HG03108 (cell line): ENCODE results near the gene IGF1R.

ENCODE experiments used
- ATAC-seq: cut with Tn5 transposase; IDR thresholded peaks from one replicate; pipeline ENCODE4 v1.9.1; 2021; ENCODE audit warnings: moderate library complexity; ENCODE audit not compliant: unreplicated experiment

IGF1R gene

DNA sequence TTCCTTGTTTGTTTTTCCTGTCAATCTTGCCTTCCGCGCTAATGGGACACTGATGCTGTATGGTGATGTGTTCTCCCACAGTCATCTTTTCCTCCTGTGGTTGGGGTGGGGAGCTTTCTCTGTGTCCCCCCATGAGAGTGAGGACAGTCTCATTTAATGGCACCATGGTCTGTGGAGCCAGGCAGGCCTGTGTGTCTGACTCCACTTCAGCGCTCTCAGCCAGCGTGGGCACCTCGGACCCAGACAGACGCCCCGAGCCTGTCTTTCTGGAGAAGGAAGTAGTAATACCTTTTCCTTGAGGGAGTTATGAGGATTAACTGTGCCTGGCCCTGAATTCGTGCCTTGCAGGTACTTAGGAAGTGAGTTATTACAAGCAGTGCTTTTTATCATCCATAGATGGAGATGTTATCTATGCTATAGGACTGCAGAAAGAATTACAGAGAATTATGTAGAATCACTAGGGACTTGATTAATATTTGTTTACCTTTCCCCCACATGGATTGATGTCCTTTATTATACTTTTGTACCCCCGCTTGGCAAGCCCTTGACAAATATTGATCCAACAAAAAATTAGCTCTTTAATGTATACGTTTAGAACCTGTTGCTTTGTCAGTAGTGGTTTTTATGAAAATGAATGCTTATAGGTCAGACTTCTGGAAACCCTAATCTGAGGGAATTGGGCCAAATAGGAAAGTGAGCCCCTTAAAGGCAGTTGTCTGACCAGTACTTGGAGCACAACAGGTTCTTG lies 206.9 kb downstream of the IGF1R start:
- ATAC-seq, result no peak

DNA sequence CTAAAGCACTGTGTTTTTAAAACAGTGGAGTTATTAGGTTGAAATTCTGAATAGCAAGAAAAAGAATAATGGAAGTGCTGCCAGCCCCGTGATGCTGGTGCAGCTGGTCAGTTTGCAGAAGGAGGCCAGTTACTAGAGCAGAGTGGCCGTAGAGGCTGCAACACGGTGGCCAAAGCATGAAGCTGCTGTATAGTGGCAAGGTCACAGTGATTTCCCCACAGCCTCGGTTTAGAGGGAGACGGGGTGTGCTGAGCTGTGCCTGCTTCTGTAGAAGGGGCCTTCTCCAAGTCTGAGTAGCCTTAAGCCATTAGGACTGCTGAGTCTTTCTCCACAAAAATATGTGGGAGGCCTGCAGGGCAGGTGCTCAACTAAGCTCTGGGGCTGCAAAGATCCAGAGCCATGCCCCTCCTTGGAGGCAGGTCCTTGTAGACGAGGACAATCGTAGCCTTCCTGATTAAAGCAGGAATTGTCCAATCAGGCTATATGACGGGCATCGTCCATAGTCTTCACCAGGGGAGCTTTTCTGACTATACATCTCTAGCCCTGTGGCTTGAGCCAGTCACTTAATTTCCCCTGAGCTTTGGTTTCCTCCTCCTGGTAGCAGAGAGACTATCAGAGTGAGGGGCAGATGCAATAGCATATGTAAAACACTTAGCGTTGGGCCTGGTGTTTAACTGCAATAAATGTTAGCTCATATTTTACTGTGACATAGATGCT lies 207.6 kb downstream of the IGF1R start:
- ATAC-seq, result no peak

DNA sequence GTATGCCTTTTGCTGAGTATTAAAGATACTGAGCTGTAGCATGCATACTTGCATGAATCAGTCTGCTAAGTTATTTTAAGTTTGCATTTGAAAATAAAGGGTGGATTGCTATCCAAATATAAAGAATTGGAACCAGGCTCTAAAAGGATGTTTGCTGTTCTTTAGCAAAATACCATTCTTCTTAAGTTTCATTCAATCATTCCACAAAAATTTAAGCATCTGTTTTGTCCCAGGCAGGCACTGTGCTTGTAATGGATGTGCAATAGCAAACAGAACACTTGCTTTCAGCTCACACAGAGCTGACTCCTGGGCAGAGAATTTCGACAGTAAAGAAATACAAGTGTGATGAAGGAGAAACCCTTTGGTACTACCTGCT lies 208.2 kb downstream of the IGF1R start:
- no peak for ATAC-seq

DNA sequence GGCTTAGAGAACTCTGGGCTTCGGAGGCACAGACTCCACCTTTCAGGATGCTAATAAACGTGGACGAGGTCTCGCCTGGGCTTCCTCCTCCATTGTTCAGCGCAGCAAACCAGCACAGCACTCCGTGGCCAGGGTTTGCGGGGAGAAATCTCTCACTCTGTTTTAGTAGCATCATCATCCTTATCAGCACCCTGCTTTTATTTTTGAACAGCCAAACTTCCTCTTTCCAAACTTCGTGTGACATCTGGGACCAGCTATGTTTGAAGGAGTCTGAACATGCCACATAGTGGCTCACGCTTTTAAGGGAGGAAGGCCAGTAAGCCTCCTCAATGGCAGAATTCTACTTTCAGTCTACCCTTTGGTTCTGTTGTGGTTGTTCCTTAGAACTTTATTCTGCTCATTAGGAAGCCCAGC lies 210.3 kb downstream of the IGF1R start:
- ATAC-seq, result no peak

DNA sequence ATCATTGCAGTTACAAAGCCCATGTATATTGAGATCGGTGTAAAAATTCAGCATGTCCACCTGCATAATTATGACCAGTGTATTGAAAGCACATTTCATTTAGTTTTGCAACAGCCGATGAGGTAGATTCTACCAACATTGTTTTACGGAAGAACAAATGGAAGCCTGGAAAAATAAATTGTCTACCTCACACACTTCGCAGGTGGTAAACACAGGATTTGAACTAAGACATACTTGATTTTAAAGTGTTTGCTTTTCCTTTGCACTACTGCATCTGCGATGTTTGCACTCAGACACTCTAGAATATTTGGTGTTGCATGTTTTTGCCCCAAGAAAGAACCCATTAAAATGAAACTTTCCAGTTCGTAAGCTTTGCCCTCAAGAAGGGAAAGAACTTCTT lies 210.8 kb downstream of the IGF1R start:
- ATAC-seq, result no peak

DNA sequence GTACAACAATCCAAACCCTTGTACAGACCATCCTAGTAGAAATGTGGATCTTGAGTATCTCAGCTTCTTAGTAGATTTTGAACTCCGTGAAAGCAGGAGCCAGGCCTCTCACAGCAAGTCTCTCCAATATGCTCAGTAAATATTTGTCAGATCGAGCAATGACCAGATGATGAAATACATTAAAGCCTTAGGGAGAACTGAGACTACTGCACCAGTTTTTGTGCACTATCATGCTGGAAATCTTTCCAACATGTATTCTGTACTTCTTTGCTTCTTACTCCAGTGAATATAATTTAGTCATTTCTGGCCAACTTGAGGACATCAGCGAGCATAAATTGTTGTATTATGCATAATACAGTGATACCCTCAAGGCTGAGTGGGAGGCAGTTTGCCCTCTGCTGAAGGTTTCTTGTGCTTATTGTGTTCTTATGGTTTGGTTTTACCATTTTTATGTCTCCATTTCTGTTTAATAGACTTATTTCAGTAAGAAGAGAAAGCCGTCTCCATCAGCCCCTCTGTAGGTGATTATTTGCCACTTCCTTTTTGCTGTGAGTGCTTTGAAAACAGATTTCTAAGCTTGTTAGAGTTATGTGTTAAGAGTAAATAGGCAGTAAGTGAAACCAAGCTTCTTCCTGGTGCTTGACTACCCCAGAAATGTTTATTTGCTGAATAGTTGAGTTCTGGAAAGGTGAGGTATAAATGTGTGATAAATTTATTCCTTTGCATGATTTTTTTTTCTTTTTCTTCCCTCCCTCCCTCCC lies 212.1 kb downstream of the IGF1R start:
- ATAC-seq, result no peak

DNA sequence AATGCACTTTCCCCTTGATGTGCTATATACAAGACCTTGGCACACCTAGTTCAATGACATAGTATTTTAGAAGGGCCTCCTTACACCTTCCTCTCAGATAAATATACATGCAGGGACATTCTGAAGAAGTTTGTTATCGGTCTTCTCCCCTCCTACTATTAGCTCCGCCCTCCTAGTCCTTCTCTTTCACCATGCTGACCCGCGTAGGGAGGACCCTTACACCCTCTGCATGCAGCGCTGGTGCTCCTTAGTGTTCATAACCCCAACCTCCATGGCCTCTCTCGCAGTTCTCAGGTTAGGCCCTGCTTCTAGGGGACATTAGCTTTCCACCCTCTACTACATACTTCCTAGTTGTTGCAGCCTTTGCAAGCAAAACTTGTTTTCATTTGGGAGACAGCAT lies 212.8 kb downstream of the IGF1R start:
- no peak for ATAC-seq

DNA sequence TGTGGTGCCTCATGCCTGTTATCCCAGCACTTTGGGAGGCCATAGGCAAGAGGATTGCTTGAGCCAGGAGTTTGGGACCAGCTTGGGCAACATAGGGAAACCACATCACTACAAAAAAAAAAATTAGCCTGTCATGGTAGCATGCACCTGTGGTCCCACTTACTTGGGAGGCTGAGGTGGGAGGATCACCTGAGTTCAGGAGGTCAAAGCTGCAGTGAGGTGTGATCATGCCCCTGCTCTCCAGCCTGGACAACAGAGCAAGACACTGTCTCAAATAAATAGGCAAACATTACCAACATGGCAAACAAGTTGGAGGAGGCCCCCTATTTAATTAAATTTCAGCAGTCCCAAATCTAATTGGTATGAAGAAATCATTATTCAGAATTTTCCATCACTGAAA lies 215.6 kb downstream of the IGF1R start:
- no peak for ATAC-seq

DNA sequence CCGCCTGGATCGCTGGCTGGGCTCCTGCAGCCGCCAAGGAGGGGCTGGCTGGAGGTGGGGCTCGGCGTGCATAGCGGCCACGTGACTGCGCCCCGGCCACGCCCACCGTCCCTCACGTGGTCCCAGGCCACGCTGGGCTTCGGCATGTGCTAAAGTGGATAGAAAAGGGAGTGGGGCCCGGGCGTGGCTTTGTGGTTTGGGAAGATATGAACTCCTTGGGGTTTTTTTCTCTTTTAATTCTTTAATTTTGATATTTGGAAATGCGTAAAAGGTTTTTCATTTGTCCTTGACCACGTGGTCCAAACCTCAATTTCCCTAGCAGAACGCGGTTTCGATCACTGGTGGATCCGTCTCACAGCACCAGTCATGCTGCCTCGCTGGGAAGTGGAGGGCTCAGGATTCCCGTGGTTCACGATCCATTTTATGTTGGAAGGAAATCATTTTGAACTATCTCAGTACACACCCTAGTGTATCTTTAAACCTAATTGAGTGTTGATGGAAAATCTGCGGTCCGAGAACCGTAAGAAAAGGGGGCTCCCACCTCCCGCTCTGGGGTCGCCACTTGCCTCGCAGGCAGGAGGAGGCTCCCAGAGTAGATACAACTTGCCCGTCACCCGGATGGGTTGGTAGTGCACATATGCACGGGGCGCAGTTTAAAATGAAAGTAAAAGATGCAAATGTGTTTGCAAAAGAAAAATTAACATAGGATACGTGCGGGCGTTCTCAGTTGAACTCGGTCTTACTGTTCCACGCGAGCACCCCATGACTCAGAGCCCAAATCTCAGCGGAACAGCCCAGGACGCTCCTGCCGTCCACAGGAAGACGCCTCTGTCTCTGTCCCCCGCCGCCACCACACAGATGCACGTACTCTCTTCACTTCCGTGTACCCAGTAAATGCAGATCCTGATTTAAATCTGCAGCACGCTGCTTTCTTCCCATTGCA lies 217.3 kb downstream of the IGF1R start:
- peak; percentile 87 for ATAC-seq

DNA sequence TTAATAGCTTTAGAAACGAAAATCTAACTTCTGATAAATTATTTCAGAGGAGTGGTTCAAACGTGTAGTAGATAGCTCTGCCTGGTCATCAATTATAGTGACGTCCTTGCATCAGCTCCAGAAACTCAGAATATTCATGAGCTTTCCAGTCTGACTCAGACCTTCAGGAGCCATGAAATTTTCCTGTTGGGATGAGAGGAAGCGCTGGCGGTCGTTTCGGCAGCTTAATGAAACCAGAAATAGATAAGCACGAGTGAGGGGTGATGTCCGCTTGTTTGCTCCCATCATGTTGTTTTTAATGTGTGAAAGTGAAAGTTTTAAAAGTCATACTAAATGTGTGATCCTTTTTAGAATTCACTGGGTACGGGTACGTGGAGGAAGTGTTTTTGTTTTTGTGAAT lies 218.2 kb downstream of the IGF1R start:
- ATAC-seq, result no peak

DNA sequence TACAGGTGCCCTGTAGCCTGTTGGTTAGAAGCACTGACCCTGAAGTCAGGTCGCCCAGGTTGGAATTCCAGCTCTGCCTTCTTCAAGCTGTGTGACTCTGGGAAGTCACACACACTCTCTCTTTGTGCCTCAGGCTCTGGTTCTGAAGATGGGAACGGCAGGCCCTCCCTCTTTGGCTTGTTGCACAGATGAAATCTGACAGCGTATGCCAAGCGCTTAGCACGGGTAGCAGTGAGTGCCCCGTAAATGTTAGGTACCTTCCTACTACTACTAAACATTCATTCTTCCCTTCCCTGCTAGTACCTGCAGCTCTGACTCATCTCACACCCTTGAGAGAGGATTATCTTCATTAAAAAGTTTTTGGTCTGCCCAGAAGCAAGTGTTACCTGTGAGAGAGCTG lies 220.2 kb downstream of the IGF1R start:
- no peak for ATAC-seq

DNA sequence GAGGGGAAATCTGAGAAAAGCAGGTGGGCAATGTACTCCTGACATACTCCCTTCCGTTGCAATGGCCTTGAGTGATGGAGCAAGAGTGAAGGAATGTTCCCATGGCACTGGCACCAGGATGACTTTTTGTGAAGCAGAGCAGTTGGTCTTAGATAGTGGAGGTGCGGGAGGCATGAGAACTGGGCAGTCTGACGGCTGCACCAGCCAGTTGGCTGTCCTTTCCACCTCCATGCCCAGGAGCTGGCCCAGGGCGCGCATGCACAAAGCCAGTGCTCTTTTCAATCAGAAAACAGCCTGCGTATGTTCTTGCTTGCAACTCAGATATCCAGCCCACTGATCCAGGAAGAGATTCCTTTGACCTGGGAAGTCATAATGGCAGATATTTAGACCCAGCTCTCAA lies 222.4 kb downstream of the IGF1R start:
- no peak for ATAC-seq

DNA sequence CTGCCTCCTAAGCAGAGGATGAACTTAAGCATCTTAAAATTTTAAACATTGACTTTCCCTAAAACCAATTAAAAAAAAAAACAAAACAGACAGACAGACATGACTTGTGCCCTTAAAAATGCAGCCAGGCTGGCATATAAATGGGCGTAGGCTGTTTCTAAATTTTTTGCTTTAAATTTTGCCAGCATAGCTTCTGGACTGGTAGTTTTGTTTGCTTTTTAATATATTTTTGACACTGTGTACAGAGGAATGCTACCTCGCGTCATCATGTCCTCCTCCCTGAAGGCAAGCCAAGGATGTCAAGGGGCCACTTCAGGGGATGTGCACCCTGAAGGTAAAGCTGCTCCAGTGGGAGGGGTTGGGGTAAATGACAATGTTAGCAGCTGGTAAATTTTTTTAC lies 224.4 kb downstream of the IGF1R start:
- ATAC-seq, result no peak

DNA sequence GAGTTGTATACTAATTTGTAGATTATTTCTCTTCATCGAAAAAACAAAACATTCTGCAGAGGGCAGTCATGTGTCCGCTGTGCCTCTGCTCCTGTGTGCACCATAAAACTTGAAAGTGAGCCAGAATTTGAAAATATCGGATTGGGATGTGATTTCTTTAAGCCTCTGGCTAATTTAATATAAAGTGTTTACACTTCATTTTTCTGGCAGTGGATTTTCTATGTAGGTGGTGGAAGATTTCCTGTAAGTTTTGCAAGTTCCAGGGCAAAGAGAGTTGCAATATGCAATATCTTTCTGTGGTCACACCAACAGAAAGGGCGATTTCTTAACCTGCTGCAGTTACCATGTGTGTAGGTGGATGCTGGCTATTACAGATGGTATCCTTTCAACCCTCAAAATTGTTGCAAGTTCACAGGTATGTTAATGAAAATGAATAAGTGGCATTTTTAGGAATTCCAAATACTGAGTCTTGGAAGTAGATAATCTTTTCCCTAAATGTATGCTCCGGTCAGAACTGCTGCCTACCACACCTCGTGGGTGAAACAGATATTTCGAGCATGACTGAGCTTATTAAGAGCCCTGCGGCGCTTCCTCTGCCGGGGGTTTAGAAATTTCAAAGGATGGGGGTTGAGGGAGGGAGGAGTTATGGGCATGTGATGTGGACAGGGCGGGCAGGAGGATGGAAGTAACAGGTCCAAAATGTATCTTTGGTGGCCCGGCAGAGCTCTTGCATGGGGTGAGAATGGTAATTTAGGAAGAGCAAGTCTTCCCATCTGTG lies 225.3 kb downstream of the IGF1R start:
- no peak for ATAC-seq

DNA sequence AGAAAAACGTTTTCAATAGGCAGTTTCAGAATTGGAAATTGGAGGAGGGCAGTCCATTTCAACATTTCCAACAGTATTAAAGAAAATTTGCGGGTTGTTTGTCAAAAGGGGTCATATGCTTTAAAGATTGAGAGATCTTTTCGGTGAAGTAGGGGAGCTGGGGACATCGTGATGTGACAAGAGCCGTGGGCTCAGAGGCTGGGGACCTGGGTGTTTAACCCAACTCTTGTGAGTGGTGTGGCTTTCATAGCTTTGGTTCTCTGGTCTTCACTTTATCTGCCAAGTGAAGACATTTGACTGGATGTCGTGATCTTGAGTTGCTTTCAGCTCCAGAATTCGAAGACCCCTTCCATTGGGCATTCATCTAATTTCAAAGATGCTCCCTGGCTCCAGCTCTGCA lies 226.0 kb downstream of the IGF1R start:
- no peak for ATAC-seq

DNA sequence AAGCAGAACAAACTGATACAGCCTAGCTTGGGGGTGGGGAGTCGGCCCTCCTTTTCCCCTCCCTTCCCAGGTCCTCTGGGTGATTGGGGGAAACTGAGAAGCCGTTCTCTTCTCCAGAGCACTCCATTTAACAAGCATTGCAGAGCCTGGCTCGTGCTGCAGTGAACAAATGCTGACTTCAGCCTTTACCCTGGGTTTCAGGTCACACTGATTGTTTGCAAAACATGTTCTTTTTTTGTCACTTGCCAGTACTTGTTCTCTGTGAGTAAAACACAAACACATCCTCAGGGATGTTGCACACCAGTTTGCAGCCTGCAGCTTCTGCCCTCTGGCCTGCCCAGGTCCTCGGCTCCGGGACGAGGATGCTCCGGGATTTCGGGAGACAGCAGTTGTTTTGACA lies 226.4 kb downstream of the IGF1R start:
- no peak for ATAC-seq

DNA sequence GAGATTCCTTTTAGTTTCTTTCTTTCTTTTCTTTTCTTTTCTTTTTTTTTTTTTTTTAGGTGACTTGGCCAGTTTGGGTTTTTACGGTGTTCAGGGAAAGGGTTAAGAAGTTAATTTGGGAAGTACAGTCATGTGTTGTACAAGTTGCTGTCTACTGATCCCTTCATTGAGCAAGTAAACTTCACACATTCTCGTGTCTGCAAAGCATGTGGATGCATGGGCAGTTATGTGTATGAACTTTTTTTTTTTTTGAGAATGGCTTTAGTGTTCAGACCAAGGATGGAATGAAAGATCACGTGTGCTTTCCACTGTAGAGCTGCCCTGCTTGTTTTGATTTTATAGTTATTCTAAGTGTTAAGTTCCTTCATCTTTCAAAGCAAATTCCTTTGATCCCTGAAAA lies 227.0 kb downstream of the IGF1R start:
- ATAC-seq, result no peak

DNA sequence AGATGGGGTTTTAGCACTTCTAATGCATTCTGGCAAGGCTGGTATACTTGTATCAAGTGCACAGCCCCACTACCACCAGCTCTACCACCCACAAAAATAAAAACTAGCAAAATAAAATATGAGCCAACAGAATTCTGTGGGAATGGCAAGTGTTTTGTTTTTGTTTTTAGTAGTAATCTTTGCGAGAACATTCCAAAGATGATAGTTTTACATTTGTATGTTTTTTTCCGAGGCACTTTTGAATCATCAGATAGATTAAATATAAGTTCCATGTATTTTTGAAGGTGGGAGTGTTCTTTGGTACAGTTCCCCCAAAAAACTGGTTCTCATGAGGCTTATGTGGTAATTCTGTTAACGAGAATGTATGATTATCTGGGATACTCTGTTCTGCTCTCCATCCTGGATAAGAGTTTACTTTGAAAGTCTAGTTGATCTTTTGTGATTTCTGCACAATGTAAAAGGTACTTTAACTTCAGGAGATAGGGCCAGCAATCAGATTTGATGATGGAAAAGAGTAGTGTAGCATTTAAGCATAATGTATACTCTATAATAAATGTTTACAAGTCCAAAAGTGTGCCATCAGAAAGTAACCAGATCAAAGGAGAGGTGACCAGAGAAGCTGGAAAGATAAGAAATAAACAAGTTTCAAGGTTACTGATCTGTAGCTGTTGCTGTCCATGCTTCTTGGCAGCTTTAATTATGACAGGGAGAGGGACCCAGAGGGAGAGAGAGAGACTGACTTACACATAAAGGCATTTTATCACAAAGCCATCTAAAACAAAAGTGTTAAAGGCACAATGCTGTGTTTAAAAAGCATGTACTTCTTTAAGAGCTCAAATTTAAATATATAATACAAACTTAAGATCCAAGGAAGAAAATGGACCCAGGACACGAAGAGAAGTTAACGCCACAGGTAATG lies 228.4 kb downstream of the IGF1R start:
- ATAC-seq, result no peak

DNA sequence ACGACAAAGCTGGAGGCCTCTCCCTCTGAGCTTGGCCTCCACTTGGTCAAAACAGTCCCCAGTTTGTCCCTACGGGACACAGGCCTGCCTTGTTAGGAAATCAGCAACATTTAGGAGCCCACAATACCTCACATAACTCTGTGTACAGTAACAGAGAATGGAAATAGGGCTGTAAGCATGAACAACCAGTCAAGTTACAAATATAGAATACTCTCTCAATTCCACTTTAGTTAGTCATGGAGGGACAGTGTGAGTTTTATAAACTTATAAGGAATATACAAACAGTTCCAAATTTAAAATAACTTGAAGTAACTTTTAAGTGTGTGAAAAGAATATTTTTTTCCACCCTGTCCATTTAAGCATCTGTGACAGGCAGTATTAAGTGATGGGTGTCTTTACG lies 229.8 kb downstream of the IGF1R start:
- ATAC-seq, result no peak
